GM19193 (cell line): ENCODE results near the gene TPGS1.

Experiments used
- POLR2A ChIP-seq: IDR thresholded peaks from 4 replicates; pipeline ENCODE4 v1.6.1; 2011; ENCODE audit not compliant: insufficient read depth, insufficient read length; ENCODE audit errors: extremely low read depth

Gene TPGS1

DNA sequence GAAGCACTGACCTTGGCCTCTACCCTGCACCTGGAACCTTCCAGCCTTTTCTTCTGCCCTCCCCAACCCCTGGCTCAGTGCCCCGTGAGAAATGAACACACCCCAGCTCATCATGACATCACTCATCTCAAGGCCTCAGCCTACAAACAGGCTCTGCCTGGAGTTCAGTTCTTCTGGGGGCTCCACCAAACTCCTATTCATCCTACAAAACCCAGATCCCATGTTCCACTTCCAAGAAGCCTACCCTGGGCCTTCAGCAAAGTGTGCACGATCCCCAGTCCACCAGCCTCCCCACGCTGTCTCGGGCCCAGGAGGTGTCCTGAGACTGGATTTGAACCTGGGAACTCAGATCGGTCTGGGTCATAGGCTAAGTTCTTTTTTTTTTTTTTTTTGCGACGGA lies 37.5 kb upstream of the TPGS1 start:
- TF ChIP-seq POLR2A, result no peak

GRCh38 chr19:470701-471100 lies 36.6 kb upstream of the TPGS1 start:
- TF ChIP-seq POLR2A, result no peak

GRCh38 chr19:472005-472858 lies 35.1 kb upstream of the TPGS1 start:
- TF ChIP-seq POLR2A, result no peak

DNA sequence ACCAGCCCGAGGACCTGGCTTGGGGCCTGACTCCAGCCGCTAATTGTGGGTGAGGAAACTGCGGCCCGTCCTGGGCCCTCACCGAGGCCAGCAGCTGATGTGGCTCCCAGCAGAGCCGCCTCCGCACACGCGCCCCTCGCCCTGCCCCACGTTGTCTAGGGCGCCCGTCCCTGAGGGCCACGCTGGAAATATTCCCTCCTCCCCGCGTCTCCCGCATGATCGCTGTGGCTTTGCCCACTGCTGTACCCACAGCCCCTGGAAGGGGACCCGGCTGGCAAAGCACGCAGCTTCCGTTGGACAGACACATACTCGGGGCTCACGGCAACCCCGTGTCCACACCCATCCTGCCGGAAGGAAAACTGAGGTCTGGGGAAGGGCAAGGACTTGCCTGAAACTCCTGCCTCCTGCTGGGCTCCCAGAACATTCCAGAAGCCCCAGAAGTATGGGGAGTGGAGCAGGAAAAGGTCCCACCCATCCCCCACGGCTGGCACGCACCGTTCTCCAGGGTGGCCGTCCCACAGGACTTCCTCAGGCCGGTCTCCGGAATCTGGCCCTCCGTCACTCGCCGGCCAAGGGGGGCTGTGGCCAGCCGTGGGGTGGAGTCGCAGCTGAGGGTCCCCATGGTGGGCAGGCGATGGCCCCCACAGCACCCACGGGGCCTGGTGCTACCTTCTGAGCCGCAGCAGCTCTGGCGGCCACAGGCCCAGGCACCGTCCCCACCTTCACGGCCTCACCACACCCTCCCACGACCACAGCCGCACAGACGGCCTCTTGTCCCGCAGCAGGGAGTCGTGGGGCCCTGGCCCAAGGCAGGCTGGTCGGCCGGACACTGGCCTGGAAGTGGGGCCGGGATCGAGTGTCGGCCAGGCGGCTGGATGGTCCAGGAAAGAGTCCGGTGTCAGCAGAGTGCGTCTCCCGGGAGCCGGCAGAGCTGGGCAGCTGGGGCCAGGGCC lies 32.9 kb upstream of the TPGS1 start:
- no peak for TF ChIP-seq POLR2A

DNA sequence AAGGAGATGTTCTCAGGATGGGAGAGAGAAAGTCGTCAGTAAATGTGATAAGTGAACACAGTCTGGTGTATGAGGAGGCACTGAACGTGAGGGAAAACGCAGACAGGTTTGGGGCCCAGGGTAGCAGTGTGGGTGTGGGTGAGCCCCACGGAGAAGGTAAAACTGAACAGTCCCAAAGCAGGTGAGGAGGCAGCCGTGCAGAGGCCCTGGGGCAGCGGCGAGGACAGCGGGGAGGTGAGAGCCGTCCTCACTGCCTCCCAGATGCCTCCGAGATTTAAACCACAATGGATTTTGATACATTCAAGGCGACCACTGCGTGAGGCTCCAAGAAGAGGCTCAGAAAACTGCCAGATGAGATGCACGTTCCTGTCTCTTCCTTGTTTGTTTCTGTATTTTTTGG lies 31.9 kb upstream of the TPGS1 start:
- TF ChIP-seq POLR2A, result no peak

- no peak for TF ChIP-seq POLR2A
Observed at GRCh38 chr19:478236-478903, 28.9 kb upstream of the TPGS1 start.

GRCh38 chr19:478976-479375 lies 28.3 kb upstream of the TPGS1 start:
- TF ChIP-seq POLR2A, result no peak

DNA sequence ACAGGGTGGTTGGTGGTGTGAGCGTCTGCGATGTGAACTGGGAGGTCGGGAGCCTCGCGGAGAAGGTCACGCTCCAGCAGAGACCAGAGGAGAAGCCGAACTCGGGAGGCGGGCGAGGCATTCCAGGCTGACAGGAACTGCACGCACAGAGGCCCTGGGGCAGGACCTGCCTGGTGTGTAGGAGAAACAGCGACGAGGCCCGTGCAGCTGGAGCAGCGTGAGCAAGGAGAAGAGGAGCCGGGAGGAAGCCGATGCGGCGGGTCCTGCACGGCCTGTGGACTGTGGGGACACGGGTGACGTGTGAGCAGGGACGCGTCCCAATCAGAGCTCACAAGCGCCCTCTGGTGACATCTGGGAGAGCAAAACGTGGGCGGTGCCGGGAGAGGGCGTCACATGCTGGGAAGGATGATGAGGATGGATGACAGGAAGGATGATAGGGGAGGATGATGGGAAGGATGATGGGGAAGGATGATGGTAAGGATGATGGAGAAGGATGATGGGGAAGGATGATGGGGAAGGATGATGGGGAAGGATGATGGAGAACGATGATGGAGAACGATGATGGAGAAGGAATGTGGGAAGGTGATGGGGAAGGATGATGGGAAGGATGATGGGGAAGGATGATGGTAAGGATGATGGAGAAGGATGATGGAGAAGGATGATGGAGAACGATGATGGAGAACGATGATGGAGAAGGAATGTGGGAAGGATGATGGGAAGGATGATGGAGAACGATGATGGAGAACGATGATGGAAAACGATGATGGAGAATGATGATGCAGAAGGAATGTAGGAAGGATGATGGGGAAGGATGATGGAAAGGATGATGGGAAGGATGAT lies 27.1 kb upstream of the TPGS1 start:
- TF ChIP-seq POLR2A, result no peak

GRCh38 chr19:482186-483041 lies 24.9 kb upstream of the TPGS1 start:
- no peak for TF ChIP-seq POLR2A

DNA sequence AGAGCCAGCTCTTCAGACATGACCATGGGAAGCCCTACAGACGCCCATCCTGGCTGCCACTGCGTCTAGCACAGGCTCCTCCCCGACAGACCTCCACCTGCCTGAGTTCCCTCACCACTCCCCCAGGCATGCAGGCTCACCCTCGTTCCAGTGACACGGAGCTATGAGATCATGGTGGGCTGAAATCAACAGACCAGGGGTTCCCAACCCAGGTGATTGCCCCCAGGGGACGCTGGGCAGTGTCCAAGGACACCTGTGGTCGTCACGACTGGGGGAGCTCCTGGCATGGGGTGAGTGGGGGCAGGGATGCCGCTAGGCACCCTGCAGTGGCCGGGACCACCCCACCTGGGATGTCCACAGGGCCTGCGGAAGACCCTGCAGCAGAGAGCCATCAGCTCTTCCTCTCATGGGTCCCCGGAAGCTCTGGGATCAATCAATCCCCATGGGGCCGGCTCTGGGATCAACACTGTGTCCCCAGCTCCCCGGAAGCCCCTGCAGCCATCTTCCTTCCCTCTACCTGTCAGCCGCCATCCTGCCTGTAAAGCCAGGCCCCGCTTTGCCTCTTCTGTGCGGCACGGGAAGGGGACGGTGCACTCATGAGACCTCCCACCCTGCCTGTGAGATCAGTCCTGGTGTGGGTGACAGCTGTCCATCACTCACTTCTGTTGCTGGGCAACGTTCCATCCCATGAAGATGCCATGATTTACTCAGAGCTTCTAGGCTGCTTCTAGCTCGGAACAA lies 23.8 kb upstream of the TPGS1 start:
- no peak for TF ChIP-seq POLR2A

DNA sequence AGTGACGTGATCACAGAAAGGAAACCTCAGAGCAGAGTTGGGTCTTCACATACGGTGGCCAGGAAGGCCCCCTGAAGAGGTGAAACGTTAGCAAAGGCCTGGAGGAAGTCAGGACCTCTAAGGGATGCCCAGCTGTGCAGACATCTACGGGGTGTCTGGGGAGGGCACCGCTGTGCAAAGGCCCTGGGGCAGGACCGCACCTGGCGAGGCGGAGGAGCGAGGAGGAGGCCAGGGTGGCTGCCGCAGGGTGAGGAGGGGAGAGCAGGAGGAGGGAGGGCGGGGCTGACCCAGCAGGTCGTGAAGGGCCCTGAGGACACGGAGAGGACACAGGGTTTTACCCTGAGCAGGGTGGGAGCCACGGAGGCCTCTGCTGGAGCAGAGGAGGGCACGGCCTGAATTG lies 22.8 kb upstream of the TPGS1 start:
- no peak for TF ChIP-seq POLR2A

GRCh38 chr19:485077-485476 lies 22.2 kb upstream of the TPGS1 start:
- no peak for TF ChIP-seq POLR2A
